GM18508 (cell line): Measurements from ENCODE around the gene TIAL1.
"Not testable (repeated sequence)": the region's sequence is repeated elsewhere in the genome, so short reads cannot be mapped to it uniquely, and the experiment has no call there.

ENCODE experiments used
- ATAC-seq: cut with Tn5 transposase; IDR thresholded peaks from one replicate; pipeline ENCODE4 v1.9.1; 2021; ENCODE audit warnings: moderate number of reproducible peaks; ENCODE audit not compliant: insufficient read depth, unreplicated experiment

The TIAL1 gene

GRCh38 chr10:119596537-119597404 is at the start of gene TIAL1:
TSS of gene TIAL1 (minus strand) at chr10:119596964. CDS start at chr10:119596465, 499 bp downstream.
- ATAC-seq: peak; percentile 73

- ATAC-seq: no peak
Observed at GRCh38 chr10:119644994-119645393, 48.2 kb upstream of the TIAL1 start.

- no peak for ATAC-seq
Observed at GRCh38 chr10:119644205-119644814, 47.5 kb upstream of the TIAL1 start.

GRCh38 chr10:119643306-119644204 is 46.8 kb upstream of the TIAL1 start:
- no peak for ATAC-seq

GRCh38 chr10:119642556-119643111 is 45.9 kb upstream of the TIAL1 start:
- ATAC-seq: no peak

GRCh38 chr10:119640875-119641526 is 44.2 kb upstream of the TIAL1 start:
- ATAC-seq: no peak

- ATAC-seq: no peak
Observed at GRCh38 chr10:119640384-119640783, 43.6 kb upstream of the TIAL1 start.

- no peak for ATAC-seq
Observed at GRCh38 chr10:119638982-119639381, 42.2 kb upstream of the TIAL1 start.

- no peak for ATAC-seq
Observed at GRCh38 chr10:119637631-119638030, 40.9 kb upstream of the TIAL1 start.

GRCh38 chr10:119634219-119634544 is 37.4 kb upstream of the TIAL1 start:
- ATAC-seq: no peak

- no peak for ATAC-seq
Observed at GRCh38 chr10:119633538-119634218, 36.9 kb upstream of the TIAL1 start.

GRCh38 chr10:119630300-119630699 is 33.5 kb upstream of the TIAL1 start:
- no peak for ATAC-seq

- no peak for ATAC-seq
Observed at GRCh38 chr10:119625570-119626280, 29.0 kb upstream of the TIAL1 start.

GRCh38 chr10:119621078-119621384 is 24.3 kb upstream of the TIAL1 start:
- ATAC-seq: no peak

GRCh38 chr10:119620241-119621077 is 23.7 kb upstream of the TIAL1 start:
- ATAC-seq: no peak

- not testable (repeated sequence) for ATAC-seq
Observed at GRCh38 chr10:119619811-119620210, 23.0 kb upstream of the TIAL1 start.

- ATAC-seq: no peak
Observed at GRCh38 chr10:119619215-119619614, 22.5 kb upstream of the TIAL1 start.

GRCh38 chr10:119616882-119617570 is 20.3 kb upstream of the TIAL1 start:
- ATAC-seq: no peak
